Measurements from ENCODE around the gene FKBP5. TPM values are rescaled to one million over a fixed set of nuclear protein-coding genes. Genes with fewer than 3 reads are reported as not detected.
A peak's percentile ranks its signal among the peaks of the same experiment; 100 is the strongest.
"Not testable (repeated sequence)": the region's sequence is repeated elsewhere in the genome, so short reads cannot be mapped to it uniquely, and the experiment has no call there.

The FKBP5 gene
- total and polyA plus RNA-seq, 9 of the 15 experiments (the other 6 are each of a cell fraction or from before 2014, with no cell fraction given), result 32.7 to 151 (median 75.0) TPM

DNA sequence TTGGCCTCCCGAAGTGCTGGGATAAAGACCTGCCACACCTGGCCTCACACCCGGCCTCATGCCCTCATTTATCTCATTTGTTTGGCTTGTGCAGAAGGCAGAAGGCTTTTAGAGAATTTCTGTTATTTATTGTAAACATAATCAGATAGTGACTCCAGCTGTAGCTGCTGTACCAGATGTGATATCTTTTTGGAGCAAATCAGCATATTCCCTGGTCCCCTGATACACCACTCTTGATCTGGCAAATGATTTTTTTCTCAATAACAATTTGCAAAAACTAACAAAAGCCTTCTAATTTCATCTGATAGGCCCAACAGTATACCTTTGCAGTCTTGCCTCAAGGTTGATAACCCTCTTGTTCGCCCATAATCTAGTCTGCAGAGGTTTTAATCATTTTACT lies 149.5 kb downstream of the FKBP5 start:
- DNase-seq (ENCODE audit: extremely low read depth in 1 of 4, low spot score in 3 of 4), result no peak
- intact Hi-C loops (cut with micrococcal nuclease), result no loop called here
- Histone ChIP-seq H3K9ac (ENCODE audit: insufficient read depth in 1 of 2, low read depth in 2 of 2, low read length in 2 of 2) (no peak overlapping the region), H3K9me3 (replicated peaks; ENCODE audit: control insufficient read depth, insufficient read depth, low read depth, low read length) (no peaks in the 10 kb centered on the region), H3K4me1 (replicated peaks in 1 of 2; ENCODE audit: control insufficient read depth in 2 of 2, insufficient read depth in 2 of 2, low read length in 2 of 2) (no peaks in the 10 kb centered on the region), H3K27me3 (ENCODE audit: control insufficient read depth in 2 of 2, insufficient read depth in 2 of 2, low read length in 2 of 2) (peaks cover 27 to 49% of the 10 kb centered on the region in 2 experiments; a peak in 4 of 5 replicates), H3K36me3 (ENCODE audit: control insufficient read depth, insufficient read depth, low read length) (no peaks in the 10 kb centered on the region), H4K20me1 (replicated peaks; ENCODE audit: control insufficient read depth, insufficient read depth, low read length) (no peaks in the 10 kb centered on the region), H2AFZ (ENCODE audit: low read depth, low read length) (no peak overlapping the region), H3K4me2 (ENCODE audit: insufficient read depth, low read length) (no peak overlapping the region), H3K79me2 (ENCODE audit: control insufficient read depth, insufficient read depth, low read length) (no peaks in the 10 kb centered on the region), H3K4me3 (no peak overlapping the region), H3K9me1 (ENCODE audit: control insufficient read depth, insufficient read depth, low read length) (peaks cover 2% of the 10 kb centered on the region), H3K27ac (ENCODE audit: extremely low read depth, low read depth, low read length) (no peak overlapping the region)
- in situ Hi-C loops (cut with MboI), result no loop called here
- BruUV-seq (replicated peaks), result no TSS peak
- 7% methylated on average over 3 of the region's 3 CpGs for WGBS (ENCODE audit: insufficient coverage, low coverage, missing lambda C conversion rate)
- POLR2A ChIA-PET, result no interaction called here
- no peak for FAIRE-seq
- no peak for ATAC-seq
- CTCF ChIA-PET (ENCODE audit: low intra/inter-chr PET ratio), result no interaction called here
- TF ChIP-seq, protein P1, sequence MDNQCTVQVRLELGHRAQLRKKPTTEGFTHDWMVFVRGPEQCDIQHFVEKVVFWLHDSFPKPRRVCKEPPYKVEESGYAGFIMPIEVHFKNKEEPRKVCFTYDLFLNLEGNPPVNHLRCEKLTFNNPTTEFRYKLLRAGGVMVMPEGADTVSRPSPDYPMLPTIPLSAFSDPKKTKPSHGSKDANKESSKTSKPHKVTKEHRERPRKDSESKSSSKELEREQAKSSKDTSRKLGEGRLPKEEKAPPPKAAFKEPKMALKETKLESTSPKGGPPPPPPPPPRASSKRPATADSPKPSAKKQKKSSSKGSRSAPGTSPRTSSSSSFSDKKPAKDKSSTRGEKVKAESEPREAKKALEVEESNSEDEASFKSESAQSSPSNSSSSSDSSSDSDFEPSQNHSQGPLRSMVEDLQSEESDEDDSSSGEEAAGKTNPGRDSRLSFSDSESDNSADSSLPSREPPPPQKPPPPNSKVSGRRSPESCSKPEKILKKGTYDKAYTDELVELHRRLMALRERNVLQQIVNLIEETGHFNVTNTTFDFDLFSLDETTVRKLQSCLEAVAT (IDR thresholded peaks at IDR 0.05), result no peak
- TF ChIP-seq CBFA2T3 (IDR thresholded peaks at IDR 0.05), result peak; percentile 29

DNA sequence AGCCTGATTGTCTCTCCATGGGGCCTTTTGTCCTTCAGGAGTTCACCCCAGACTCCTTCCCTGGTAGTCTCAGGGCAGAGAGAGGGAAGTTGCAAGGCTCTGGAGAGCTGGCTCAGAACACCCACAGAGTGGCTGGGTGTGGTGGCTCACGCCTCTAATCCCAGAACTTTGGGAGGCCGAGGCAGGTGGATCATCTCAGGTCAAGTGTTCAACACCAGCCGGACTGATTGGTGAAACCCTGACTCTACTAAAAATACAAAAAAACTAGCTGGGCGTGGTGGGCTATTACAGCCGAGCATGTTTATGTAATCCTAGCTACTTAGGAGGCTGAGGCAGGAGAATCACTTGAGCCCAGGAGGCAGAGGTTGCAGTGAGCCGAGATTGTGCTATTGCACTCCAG lies 152.9 kb downstream of the FKBP5 start:
- FAIRE-seq; H3K9ac ChIP-seq (ENCODE audit: insufficient read depth in 1 of 2, low read depth in 2 of 2, low read length in 2 of 2); H3K4me2 ChIP-seq (ENCODE audit: insufficient read depth, low read length); H3K27ac ChIP-seq (ENCODE audit: extremely low read depth, low read depth, low read length); H2AFZ ChIP-seq (ENCODE audit: low read depth, low read length); H3K4me3 ChIP-seq; intact Hi-C loops (cut with micrococcal nuclease); H3K79me2 ChIP-seq (ENCODE audit: control insufficient read depth, insufficient read depth, low read length); H3K9me1 ChIP-seq (ENCODE audit: control insufficient read depth, insufficient read depth, low read length); H3K4me1 ChIP-seq (replicated peaks in 1 of 2; ENCODE audit: control insufficient read depth in 2 of 2, insufficient read depth in 2 of 2, low read length in 2 of 2); H3K36me3 ChIP-seq (ENCODE audit: control insufficient read depth, insufficient read depth, low read length); ATAC-seq; H3K9me3 ChIP-seq (replicated peaks; ENCODE audit: control insufficient read depth, insufficient read depth, low read depth, low read length); BruUV-seq (replicated peaks); in situ Hi-C loops (cut with MboI); H4K20me1 ChIP-seq (replicated peaks; ENCODE audit: control insufficient read depth, insufficient read depth, low read length); CTCF ChIA-PET (ENCODE audit: low intra/inter-chr PET ratio); DNase-seq (ENCODE audit: extremely low read depth in 1 of 4, low spot score in 3 of 4): not testable (repeated sequence)
- POLR2A ChIA-PET, result interaction anchor here (0.6 to 1.2 kb wide), 2 partner anchors 8 to 202 kb away, joined by 3 to 4 read pairs; no protein-coding TSS in a partner anchor
- 2% methylated on average over 6 of the region's 6 CpGs for WGBS (ENCODE audit: insufficient coverage, low coverage, missing lambda C conversion rate)
- peaks cover 34 to 57% of the 10 kb centered on the region in 2 experiments for H3K27me3 ChIP-seq (ENCODE audit: control insufficient read depth in 2 of 2, insufficient read depth in 2 of 2, low read length in 2 of 2)
